Trophoblast cell (in vitro differentiated cells and primary cell): ENCODE results near the gene LRMDA.
A peak's percentile ranks its signal among the peaks of the same experiment; 100 is the strongest.

ENCODE experiments used
- DNase-seq, 2 donors: peaks; one replicate each; pipeline ENCODE4 v3.0.0-alpha.2; 2016
- H2AFZ ChIP-seq: 2 replicates; pipeline ENCODE4 v1.6.1; 2013; ENCODE audit warnings: low read length, moderate library complexity, mild to moderate bottlenecking; ENCODE audit not compliant: insufficient read depth, poor library complexity
- H2AK5ac ChIP-seq: 2 replicates; pipeline ENCODE4 v1.6.1; 2013; ENCODE audit warnings: mild to moderate bottlenecking, low read length
- H2BK120ac ChIP-seq: 2 replicates; pipeline ENCODE4 v1.6.1; 2013; ENCODE audit warnings: low read length, mild to moderate bottlenecking, moderate library complexity; ENCODE audit not compliant: insufficient read depth, poor library complexity
- H2BK12ac ChIP-seq: 2 replicates; pipeline ENCODE4 v1.6.1; 2013; ENCODE audit warnings: mild to moderate bottlenecking, low read length, moderate library complexity
- H2BK5ac ChIP-seq: 2 replicates; pipeline ENCODE4 v1.6.1; 2013; ENCODE audit warnings: low read length, low read depth, moderate library complexity, mild to moderate bottlenecking; ENCODE audit not compliant: poor library complexity
- H3K14ac ChIP-seq: 2 replicates; pipeline ENCODE4 v1.6.1; 2013; ENCODE audit warnings: mild to moderate bottlenecking, low read length
- H3K18ac ChIP-seq: 2 replicates; pipeline ENCODE4 v1.6.1; 2013; ENCODE audit warnings: mild to moderate bottlenecking, low read length
- H3K23ac ChIP-seq: 2 replicates; pipeline ENCODE4 v1.6.1; 2013; ENCODE audit warnings: low read length
- H3K27ac ChIP-seq: 2 replicates; pipeline ENCODE4 v1.5.1; 2013; ENCODE audit warnings: low read depth, mild to moderate bottlenecking, inconsistent platforms, low read length, moderate library complexity
- H3K27me3 ChIP-seq: 2 replicates; pipeline ENCODE4 v1.6.1; 2013; ENCODE audit warnings: inconsistent platforms, mild to moderate bottlenecking, low read length, moderate library complexity; ENCODE audit not compliant: insufficient read depth
- H3K36me3 ChIP-seq, 2 experiments: 1 replicate in 1 of 2; 2 replicates in 1 of 2; pipeline ENCODE4 v1.6.1; 2013; ENCODE audit warnings: low read length in 2 of 2, mild to moderate bottlenecking in 2 of 2, moderate library complexity in 1 of 2; ENCODE audit not compliant: insufficient read depth in 2 of 2, control insufficient read depth in 1 of 2
- H3K4ac ChIP-seq: 2 replicates; pipeline ENCODE4 v1.6.1; 2013; ENCODE audit warnings: low read depth, mild to moderate bottlenecking, low read length, moderate library complexity
- H3K4me1 ChIP-seq, 2 experiments: 1 replicate in 1 of 2; 2 replicates in 1 of 2; pipeline ENCODE4 v1.6.1; 2013; ENCODE audit warnings: low read length in 2 of 2, mild to moderate bottlenecking in 2 of 2, moderate library complexity in 1 of 2; ENCODE audit not compliant: insufficient read depth in 2 of 2, control insufficient read depth in 1 of 2
- H3K4me2 ChIP-seq: 2 replicates; pipeline ENCODE4 v1.6.1; 2013; ENCODE audit warnings: inconsistent platforms, mild to moderate bottlenecking, low read length, moderate library complexity
- H3K4me3 ChIP-seq: 2 replicates; pipeline ENCODE4 v1.5.1; 2013; ENCODE audit warnings: mild to moderate bottlenecking, low read depth, low read length, inconsistent platforms
- H3K79me1 ChIP-seq: one replicate; pipeline ENCODE4 v1.6.1; 2013; ENCODE audit warnings: low read length
- H3K79me2 ChIP-seq: 2 replicates; pipeline ENCODE4 v1.6.1; 2013; ENCODE audit warnings: low read length, mild to moderate bottlenecking; ENCODE audit not compliant: control insufficient read depth, insufficient read depth, poor library complexity
- H3K9ac ChIP-seq: 2 replicates; pipeline ENCODE4 v1.6.1; 2013; ENCODE audit warnings: mild to moderate bottlenecking, low read length
- H3K9me3 ChIP-seq: 2 replicates; pipeline ENCODE4 v1.6.1; 2013; ENCODE audit warnings: low read depth, mild to moderate bottlenecking, control low read depth, inconsistent platforms, low read length; ENCODE audit not compliant: insufficient read depth
- H4K12ac ChIP-seq: 2 replicates; pipeline ENCODE4 v1.6.1; 2013; ENCODE audit warnings: low read depth, mild to moderate bottlenecking, low read length, moderate library complexity
- H4K8ac ChIP-seq: 2 replicates; pipeline ENCODE4 v1.6.1; 2013; ENCODE audit warnings: low read depth, mild to moderate bottlenecking, low read length, moderate library complexity
- H4K91ac ChIP-seq: one replicate; pipeline ENCODE4 v1.6.1; 2013; ENCODE audit warnings: low read depth, mild to moderate bottlenecking, low read length, moderate library complexity
- WGBS: extraction: QIAGEN DNeasy Blood & Tissue Kit; methylation state at CpG from one replicate; pipeline ENCODE4 v1.1.7; 2013; ENCODE audit warnings: missing lambda C conversion rate; ENCODE audit not compliant: insufficient read length, insufficient coverage; ENCODE audit errors: extremely low coverage; 5-methylcytosine and 5-hydroxymethylcytosine counted together

LRMDA gene

DNA sequence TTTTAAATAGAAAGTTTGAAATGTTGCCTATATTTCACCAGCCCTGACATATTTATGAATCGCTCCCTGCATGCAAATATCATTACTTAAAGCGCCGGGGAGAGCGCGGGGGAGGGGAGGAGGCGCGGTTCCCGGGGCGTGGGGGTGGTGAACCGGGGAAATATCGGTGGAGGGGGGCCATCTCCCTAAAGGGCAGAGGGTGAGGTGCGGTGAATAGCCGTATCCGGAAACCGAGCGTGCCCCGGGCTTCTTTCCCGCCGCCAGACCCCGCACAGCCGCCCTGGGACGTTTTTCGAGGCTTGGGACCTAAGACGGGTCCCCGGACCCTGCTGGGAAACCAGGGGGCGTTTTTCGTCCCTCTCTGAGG, 22.9 kb upstream of the LRMDA start:
- peaks cover 6 to 34% of the 10 kb centered on the region in 2 experiments for H3K4me1 ChIP-seq
- no peak overlapping the region for H2BK120ac ChIP-seq
- H2BK5ac ChIP-seq: no peak overlapping the region
- no peaks in the 10 kb centered on the region for H3K79me2 ChIP-seq
- no peak overlapping the region for H4K8ac ChIP-seq
- no CpG with 5 or more reads among the region's 27 CpGs for WGBS
- H3K36me3 ChIP-seq: no peaks in the 10 kb centered on the region
- H3K9ac ChIP-seq: no peak overlapping the region
- peaks cover 2% of the 10 kb centered on the region for H3K9me3 ChIP-seq
- H3K4ac ChIP-seq: no peak overlapping the region
- no peak overlapping the region for H2AFZ ChIP-seq
- no peak overlapping the region for H4K12ac ChIP-seq
- DNase-seq: no peak
- H3K27me3 ChIP-seq: peaks cover 42% of the 10 kb centered on the region
- peak overlapping the region; percentile 71 for H3K4me2 ChIP-seq
- no peak overlapping the region for H3K18ac ChIP-seq
- H3K23ac ChIP-seq: no peak overlapping the region
- H3K4me3 ChIP-seq: no peak overlapping the region
- no peak overlapping the region for H3K27ac ChIP-seq
- no peak overlapping the region for H2AK5ac ChIP-seq
- peaks cover 12% of the 10 kb centered on the region for H3K79me1 ChIP-seq
- no peak overlapping the region for H3K14ac ChIP-seq
- no peak overlapping the region for H2BK12ac ChIP-seq
- H4K91ac ChIP-seq: no peak overlapping the region

DNA sequence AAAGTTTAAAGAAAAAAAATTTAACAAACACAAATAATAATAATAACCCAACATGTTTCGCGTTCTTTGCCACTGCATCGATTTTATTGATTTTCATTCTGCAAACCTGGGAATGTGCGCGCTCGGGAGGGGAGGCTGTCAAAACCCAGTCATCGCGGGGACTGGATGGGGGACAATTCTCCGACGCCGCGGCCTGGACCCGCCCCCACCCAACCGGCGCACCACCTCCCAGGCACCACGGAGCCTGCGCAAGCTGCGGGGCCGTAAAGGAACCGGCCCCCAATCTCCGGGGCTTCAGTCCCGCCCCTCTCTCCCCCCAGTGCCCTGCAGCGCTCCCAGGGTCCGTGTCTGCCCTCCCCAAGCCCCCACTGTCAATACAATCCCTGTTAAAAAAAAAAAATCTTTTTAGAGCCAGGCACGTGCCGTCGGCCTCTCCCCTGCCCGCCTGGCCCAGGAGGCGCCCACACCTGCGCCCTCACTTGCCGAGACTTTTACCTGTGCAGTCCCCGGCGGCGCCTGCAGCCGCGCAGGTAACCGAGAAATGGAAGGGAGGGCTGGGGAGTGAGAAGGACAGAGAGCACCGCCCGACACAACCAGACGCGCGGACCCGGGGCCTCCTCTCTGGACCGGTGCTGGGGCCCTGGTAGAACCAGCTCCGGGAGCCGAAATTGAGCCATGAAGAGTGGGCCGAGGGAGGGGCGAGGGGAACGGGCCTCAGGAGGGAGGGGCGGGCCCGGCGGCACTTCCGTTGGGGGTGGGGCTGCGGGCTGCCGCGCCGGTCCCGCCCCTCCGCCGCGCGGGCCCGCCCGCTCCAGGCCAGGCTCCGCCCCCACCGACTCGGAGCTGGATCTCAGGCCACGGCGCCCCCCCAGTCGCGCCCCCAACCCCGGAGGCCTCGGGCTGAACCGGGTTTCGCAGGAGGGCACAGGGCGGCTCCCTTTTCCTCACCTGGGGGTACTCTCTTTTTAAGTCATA, 22.2 kb upstream of the LRMDA start:
- H3K4ac ChIP-seq: peak overlapping the region; percentile 12
- H4K91ac ChIP-seq: peak overlapping the region; percentile 93
- peak overlapping the region; percentile 67 for H2AFZ ChIP-seq
- H3K23ac ChIP-seq: no peak overlapping the region
- no peak for DNase-seq
- peak overlapping the region; percentile 56 for H2BK12ac ChIP-seq
- H4K8ac ChIP-seq: peak overlapping the region; percentile 74
- H3K79me2 ChIP-seq: no peaks in the 10 kb centered on the region
- H3K79me1 ChIP-seq: peaks cover 10% of the 10 kb centered on the region
- H2AK5ac ChIP-seq: no peak overlapping the region
- no peak overlapping the region for H3K9ac ChIP-seq
- peaks cover 5 to 32% of the 10 kb centered on the region in 2 experiments for H3K4me1 ChIP-seq
- H2BK120ac ChIP-seq: peak overlapping the region; percentile 60
- H3K9me3 ChIP-seq: peaks cover 3% of the 10 kb centered on the region
- WGBS: no CpG with 5 or more reads among the region's 76 CpGs
- no peak overlapping the region for H3K27ac ChIP-seq
- peak overlapping the region; percentile 71 for H3K4me2 ChIP-seq
- no peaks in the 10 kb centered on the region for H3K36me3 ChIP-seq
- peak overlapping the region; percentile 67 for H4K12ac ChIP-seq
- H3K18ac ChIP-seq: no peak overlapping the region
- H3K4me3 ChIP-seq: peak overlapping the region; percentile 73
- H2BK5ac ChIP-seq: no peak overlapping the region
- H3K14ac ChIP-seq: peak overlapping the region; percentile 76
- peaks cover 44% of the 10 kb centered on the region for H3K27me3 ChIP-seq

DNA sequence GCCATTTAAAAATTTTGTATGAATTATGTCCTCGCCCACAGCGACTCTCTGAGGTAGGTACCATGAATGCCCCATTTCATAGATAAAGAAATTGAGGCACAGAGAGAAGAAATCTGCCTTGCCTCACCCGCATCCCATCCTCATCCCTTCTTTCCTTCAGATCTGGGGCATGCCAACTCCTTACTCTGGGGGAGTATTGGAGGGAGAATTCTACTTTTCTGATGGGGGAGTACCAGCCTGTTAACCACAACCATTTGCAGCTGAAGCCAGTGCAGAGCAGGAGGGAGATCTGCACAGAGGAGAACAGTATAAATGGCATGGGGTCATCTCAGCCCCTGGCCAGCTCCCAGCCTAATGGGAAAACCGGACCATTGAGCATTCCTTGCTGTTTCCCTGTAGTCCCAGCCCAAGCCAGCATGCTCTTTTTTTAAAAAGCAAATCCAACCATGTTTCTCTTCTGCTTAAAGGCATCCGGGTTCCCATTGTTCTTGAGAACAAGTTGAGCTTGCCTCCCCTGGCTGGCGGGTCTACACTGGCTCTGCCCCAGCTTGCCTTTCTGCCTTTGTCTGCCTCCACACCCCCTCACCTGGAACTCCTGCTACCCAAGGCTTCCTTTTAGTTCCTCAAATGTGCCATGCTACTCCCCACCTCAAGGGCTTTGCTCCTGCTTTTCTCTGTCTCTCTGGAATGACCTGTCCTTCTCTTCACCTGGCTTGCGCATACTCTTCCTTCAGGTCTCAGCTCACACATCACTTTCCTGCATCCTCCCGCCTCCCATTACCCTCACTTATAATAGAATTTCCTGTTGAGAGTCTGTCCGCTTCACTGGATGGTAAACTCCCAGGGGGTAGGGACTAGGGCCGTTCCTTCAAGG, 21.1 kb upstream of the LRMDA start:
- H3K14ac ChIP-seq: no peak overlapping the region
- no peak overlapping the region for H3K18ac ChIP-seq
- H3K4me1 ChIP-seq: peaks cover 5 to 20% of the 10 kb centered on the region in 2 experiments
- no peak overlapping the region for H3K23ac ChIP-seq
- H2AFZ ChIP-seq: no peak overlapping the region
- H3K27me3 ChIP-seq: peaks cover 38% of the 10 kb centered on the region
- WGBS: no CpG with 5 or more reads among the region's 10 CpGs
- H3K4me2 ChIP-seq: no peak overlapping the region
- H3K79me1 ChIP-seq: peaks cover 5% of the 10 kb centered on the region
- no peak overlapping the region for H2BK12ac ChIP-seq
- no peak overlapping the region for H3K4me3 ChIP-seq
- no peaks in the 10 kb centered on the region for H3K79me2 ChIP-seq
- no peak overlapping the region for H2AK5ac ChIP-seq
- H4K12ac ChIP-seq: no peak overlapping the region
- no peak overlapping the region for H2BK5ac ChIP-seq
- H3K27ac ChIP-seq: no peak overlapping the region
- H4K8ac ChIP-seq: no peak overlapping the region
- peaks cover 3% of the 10 kb centered on the region for H3K9me3 ChIP-seq
- H3K36me3 ChIP-seq: no peaks in the 10 kb centered on the region
- no peak overlapping the region for H3K4ac ChIP-seq
- no peak overlapping the region for H2BK120ac ChIP-seq
- no peak overlapping the region for H3K9ac ChIP-seq
- DNase-seq: no peak
- H4K91ac ChIP-seq: no peak overlapping the region

DNA sequence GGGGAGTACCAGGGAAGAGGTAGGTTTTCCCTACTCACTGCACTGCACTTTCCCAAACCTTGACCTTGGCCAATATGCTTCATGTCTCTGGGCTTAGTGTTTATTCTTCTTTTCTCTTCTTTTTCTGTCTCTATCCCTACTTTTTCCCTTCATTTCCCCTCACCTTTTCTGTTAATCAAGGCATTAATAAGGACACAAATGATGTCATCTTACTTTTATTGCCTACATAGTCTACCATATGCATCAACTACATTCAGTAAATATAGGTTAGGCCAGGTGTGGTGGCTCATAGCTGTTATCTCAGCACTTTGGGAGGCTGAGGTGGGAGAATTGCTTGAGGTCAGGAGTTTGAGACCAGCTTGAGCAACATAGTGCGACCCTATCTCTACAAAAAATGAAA, 16.9 kb upstream of the LRMDA start:
- Histone ChIP-seq H3K27me3 (peaks cover 22% of the 10 kb centered on the region), H3K9ac (no peak overlapping the region), H3K79me1 (no peaks in the 10 kb centered on the region), H3K23ac (no peak overlapping the region), H4K91ac (no peak overlapping the region), H2BK120ac (no peak overlapping the region), H3K27ac (no peak overlapping the region), H3K4ac (no peak overlapping the region), H3K4me1 (peaks cover 2 to 3% of the 10 kb centered on the region in 2 experiments), H3K36me3 (no peaks in the 10 kb centered on the region), H2BK12ac (no peak overlapping the region), H3K4me2 (no peak overlapping the region), H2AFZ (no peak overlapping the region), H3K79me2 (no peaks in the 10 kb centered on the region), H2BK5ac (no peak overlapping the region), H2AK5ac (no peak overlapping the region), H3K4me3 (no peak overlapping the region), H4K8ac (no peak overlapping the region), H3K18ac (no peak overlapping the region), H4K12ac (no peak overlapping the region), H3K14ac (no peak overlapping the region), H3K9me3 (peaks cover 6% of the 10 kb centered on the region)
- WGBS: no CpG with 5 or more reads among the region's 1 CpG
- peak in 1 of 2 donors; percentile 56 for DNase-seq
